ENCODE results near the gene TPM4.

- TF ChIP-seq, protein P1, sequence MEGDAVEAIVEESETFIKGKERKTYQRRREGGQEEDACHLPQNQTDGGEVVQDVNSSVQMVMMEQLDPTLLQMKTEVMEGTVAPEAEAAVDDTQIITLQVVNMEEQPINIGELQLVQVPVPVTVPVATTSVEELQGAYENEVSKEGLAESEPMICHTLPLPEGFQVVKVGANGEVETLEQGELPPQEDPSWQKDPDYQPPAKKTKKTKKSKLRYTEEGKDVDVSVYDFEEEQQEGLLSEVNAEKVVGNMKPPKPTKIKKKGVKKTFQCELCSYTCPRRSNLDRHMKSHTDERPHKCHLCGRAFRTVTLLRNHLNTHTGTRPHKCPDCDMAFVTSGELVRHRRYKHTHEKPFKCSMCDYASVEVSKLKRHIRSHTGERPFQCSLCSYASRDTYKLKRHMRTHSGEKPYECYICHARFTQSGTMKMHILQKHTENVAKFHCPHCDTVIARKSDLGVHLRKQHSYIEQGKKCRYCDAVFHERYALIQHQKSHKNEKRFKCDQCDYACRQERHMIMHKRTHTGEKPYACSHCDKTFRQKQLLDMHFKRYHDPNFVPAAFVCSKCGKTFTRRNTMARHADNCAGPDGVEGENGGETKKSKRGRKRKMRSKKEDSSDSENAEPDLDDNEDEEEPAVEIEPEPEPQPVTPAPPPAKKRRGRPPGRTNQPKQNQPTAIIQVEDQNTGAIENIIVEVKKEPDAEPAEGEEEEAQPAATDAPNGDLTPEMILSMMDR (IDR thresholded peaks at IDR 0.05): no peak
- no peak for TF ChIP-seq POLR2A (IDR thresholded peaks at IDR 0.05)
Measured at GRCh38 chr19:16027528-16027927, 48.8 kb upstream of the TPM4 start.

Measured in thyroid gland (tissue), 4 donors.